SK-N-MC (cell line): ENCODE results near the gene GPR65.

ENCODE experiments used
- DNase-seq: peaks from one replicate; pipeline ENCODE4 v3.0.0-alpha.2; 2011; ENCODE audit warnings: low read depth, low spot score
- H3K27ac ChIP-seq: fragments of 200-600 bp; sonication (generic); 2 replicates; pipeline ENCODE4 v1.5.1; 2016; ENCODE audit warnings: mixed run types
- H3K36me3 ChIP-seq: fragments of 200-600 bp; sonication (generic); 2 replicates; pipeline ENCODE4 v1.6.1; 2017; ENCODE audit warnings: antibody characterized with exemption, low read length, mixed read lengths; ENCODE audit not compliant: insufficient read depth
- H3K4me3 ChIP-seq: fragments of 200-600 bp; sonication (generic); 2 replicates; pipeline ENCODE4 v1.5.1; 2016
- H3K9ac ChIP-seq: fragments of 200-600 bp; sonication (generic); 2 replicates; pipeline ENCODE4 v1.8.0; 2017; ENCODE audit warnings: mixed run types, mixed read lengths; ENCODE audit not compliant: insufficient read length
- H3K9me3 ChIP-seq: fragments of 200-600 bp; sonication (generic); 2 replicates; pipeline ENCODE4 v1.6.1; 2017; ENCODE audit warnings: low read depth, mild to moderate bottlenecking, antibody characterized with exemption, low read length, moderate library complexity, mixed read lengths
- EZH2 ChIP-seq: fragments of 200-600 bp; sonication (generic); IDR thresholded peaks from one replicate; pipeline ENCODE4 v1.6.1; 2017; ENCODE audit warnings: antibody characterized with exemption
- FOXP2 ChIP-seq: optimal IDR thresholded peaks from 2 replicates; pipeline ENCODE3; 2011; ENCODE audit warnings: mild to moderate bottlenecking, moderate library complexity; ENCODE audit not compliant: insufficient read depth; ENCODE audit errors: extremely low read length, control extremely low read depth
- POLR2AphosphoS5 ChIP-seq: IDR thresholded peaks from 2 replicates; pipeline ENCODE4 v1.6.1; 2012; ENCODE audit warnings: mild to moderate bottlenecking, low read depth, low read length, borderline replicate concordance

The GPR65 gene

GRCh38 chr14:88026890-88027289 is 22.0 kb downstream of the GPR65 start:
- no peak for DNase-seq
- Histone ChIP-seq H3K36me3 (no peaks in the 10 kb centered on the region), H3K9me3 (no peaks in the 10 kb centered on the region), H3K27ac (no peak overlapping the region), H3K4me3 (no peak overlapping the region), H3K9ac (no peak overlapping the region)
- TF ChIP-seq POLR2AphosphoS5 = no peak
- no peak for TF ChIP-seq EZH2
- no peak for TF ChIP-seq FOXP2

GRCh38 chr14:88029500-88029899 is 24.6 kb downstream of the GPR65 start:
- no peak overlapping the region for H3K4me3 ChIP-seq
- TF ChIP-seq POLR2AphosphoS5 (no peak), FOXP2 (no peak), EZH2 (no peak)
- no peaks in the 10 kb centered on the region for H3K9me3 ChIP-seq
- H3K9ac ChIP-seq = no peak overlapping the region
- no peaks in the 10 kb centered on the region for H3K36me3 ChIP-seq
- no peak for DNase-seq
- no peak overlapping the region for H3K27ac ChIP-seq

GRCh38 chr14:88030079-88030478 is 25.1 kb downstream of the GPR65 start:
- DNase-seq = no peak
- no peaks in the 10 kb centered on the region for H3K9me3 ChIP-seq

GRCh38 chr14:88030892-88031291 is 26.0 kb downstream of the GPR65 start:
- Histone ChIP-seq H3K27ac (no peak overlapping the region), H3K9me3 (no peaks in the 10 kb centered on the region), H3K9ac (no peak overlapping the region), H3K36me3 (no peaks in the 10 kb centered on the region), H3K4me3 (no peak overlapping the region)
- TF ChIP-seq EZH2 (no peak), POLR2AphosphoS5 (no peak), FOXP2 (no peak)
- DNase-seq = no peak

More at GRCh38 chr14:88030079-88030478, 25.1 kb downstream of the GPR65 start:
- no peak for TF ChIP-seq FOXP2
- TF ChIP-seq EZH2 = no peak
- TF ChIP-seq POLR2AphosphoS5 = no peak
- H3K27ac ChIP-seq = no peak overlapping the region
- no peaks in the 10 kb centered on the region for H3K36me3 ChIP-seq
- H3K9ac ChIP-seq = no peak overlapping the region
- no peak overlapping the region for H3K4me3 ChIP-seq

- DNase-seq = no peak
- no peak for TF ChIP-seq POLR2AphosphoS5
These were observed 27.4 kb downstream of the GPR65 start for GRCh38 chr14:88032373-88032772.

GRCh38 chr14:88034076-88034475 is 29.1 kb downstream of the GPR65 start:
- Histone ChIP-seq H3K9ac (no peak overlapping the region), H3K4me3 (no peak overlapping the region), H3K36me3 (no peaks in the 10 kb centered on the region), H3K9me3 (no peaks in the 10 kb centered on the region), H3K27ac (no peak overlapping the region)
- TF ChIP-seq POLR2AphosphoS5 = no peak
- no peak for TF ChIP-seq EZH2
- no peak for TF ChIP-seq FOXP2
- no peak for DNase-seq

More at GRCh38 chr14:88032373-88032772, 27.4 kb downstream of the GPR65 start:
- Histone ChIP-seq H3K4me3 (no peak overlapping the region), H3K27ac (no peak overlapping the region), H3K36me3 (no peaks in the 10 kb centered on the region), H3K9me3 (no peaks in the 10 kb centered on the region), H3K9ac (no peak overlapping the region)

GRCh38 chr14:88036422-88036821 is 31.5 kb downstream of the GPR65 start:
- DNase-seq = no peak
- Histone ChIP-seq H3K9me3 (no peaks in the 10 kb centered on the region), H3K4me3 (no peak overlapping the region), H3K36me3 (no peaks in the 10 kb centered on the region), H3K9ac (no peak overlapping the region), H3K27ac (no peak overlapping the region)
- TF ChIP-seq EZH2 (no peak), FOXP2 (no peak)

- H3K27ac ChIP-seq = no peak overlapping the region
- no peak overlapping the region for H3K4me3 ChIP-seq
- no peaks in the 10 kb centered on the region for H3K36me3 ChIP-seq
- no peak for DNase-seq
- no peak for TF ChIP-seq EZH2
- no peak for TF ChIP-seq FOXP2
- no peak for TF ChIP-seq POLR2AphosphoS5
- H3K9me3 ChIP-seq = no peaks in the 10 kb centered on the region
- H3K9ac ChIP-seq = no peak overlapping the region
These were observed 32.4 kb downstream of the GPR65 start for GRCh38 chr14:88037325-88037724.

GRCh38 chr14:88039197-88039596 is 34.3 kb downstream of the GPR65 start:
- DNase-seq = no peak
- H3K27ac ChIP-seq = no peak overlapping the region
- H3K4me3 ChIP-seq = no peak overlapping the region
- no peaks in the 10 kb centered on the region for H3K36me3 ChIP-seq
- no peak overlapping the region for H3K9ac ChIP-seq
- no peaks in the 10 kb centered on the region for H3K9me3 ChIP-seq
- no peak for TF ChIP-seq POLR2AphosphoS5
- TF ChIP-seq FOXP2 = no peak
- TF ChIP-seq EZH2 = no peak
